ENCODE results near the gene TNIP2.
"Not testable (repeated sequence)": the region's sequence is repeated elsewhere in the genome, so short reads cannot be mapped to it uniquely, and the experiment has no call there.

The TNIP2 gene

GRCh38 chr4:2743518-2744445, 12.4 kb downstream of the TNIP2 start:
- peak; percentile 28 for DNase-seq (ENCODE audit: low spot score)

GRCh38 chr4:2742823-2743517, 13.2 kb downstream of the TNIP2 start:
- peak; percentile 46 for DNase-seq (ENCODE audit: low spot score)

GRCh38 chr4:2742081-2742822, 13.9 kb downstream of the TNIP2 start:
- no peak for DNase-seq (ENCODE audit: low spot score)

GRCh38 chr4:2741626-2742025, 14.5 kb downstream of the TNIP2 start:
- DNase-seq (ENCODE audit: low spot score): no peak

GRCh38 chr4:2738296-2738695, 17.8 kb downstream of the TNIP2 start:
- DNase-seq (ENCODE audit: low spot score): not testable (repeated sequence)

- DNase-seq (ENCODE audit: low spot score): no peak
These were observed 20.3 kb downstream of the TNIP2 start for GRCh38 chr4:2735869-2736268.

GRCh38 chr4:2734612-2735011, 21.5 kb downstream of the TNIP2 start:
- DNase-seq (ENCODE audit: low spot score): no peak

GRCh38 chr4:2733844-2734574, 22.1 kb downstream of the TNIP2 start:
- no peak for DNase-seq (ENCODE audit: low spot score)

- DNase-seq (ENCODE audit: low spot score): no peak
These were observed 22.9 kb downstream of the TNIP2 start for GRCh38 chr4:2733001-2733843.

GRCh38 chr4:2732526-2732925, 23.6 kb downstream of the TNIP2 start:
- no peak for DNase-seq (ENCODE audit: low spot score)

GRCh38 chr4:2731907-2732317, 24.2 kb downstream of the TNIP2 start:
- no peak for DNase-seq (ENCODE audit: low spot score)

- DNase-seq (ENCODE audit: low spot score): no peak
These were observed 26.6 kb downstream of the TNIP2 start for GRCh38 chr4:2729533-2729875.

GRCh38 chr4:2728806-2729532, 27.2 kb downstream of the TNIP2 start:
- DNase-seq (ENCODE audit: low spot score): no peak

GRCh38 chr4:2728221-2728620, 27.9 kb downstream of the TNIP2 start:
- no peak for DNase-seq (ENCODE audit: low spot score)

- DNase-seq (ENCODE audit: low spot score): not testable (repeated sequence)
These were observed 29.3 kb downstream of the TNIP2 start for GRCh38 chr4:2726881-2727280.

- DNase-seq (ENCODE audit: low spot score): peak; percentile 0
These were observed 30.8 kb downstream of the TNIP2 start for GRCh38 chr4:2725380-2725779.

- DNase-seq (ENCODE audit: low spot score): no peak
These were observed 32.4 kb downstream of the TNIP2 start for GRCh38 chr4:2723751-2724150.

GRCh38 chr4:2722033-2722432, 34.1 kb downstream of the TNIP2 start:
- DNase-seq (ENCODE audit: low spot score): no peak

GRCh38 chr4:2721586-2721985, 34.5 kb downstream of the TNIP2 start:
- no peak for DNase-seq (ENCODE audit: low spot score)

- DNase-seq (ENCODE audit: low spot score): no peak
These were observed 39.9 kb downstream of the TNIP2 start for GRCh38 chr4:2716236-2716635.
